Activated B cell treated with CpG ODN at 0.5 μM for 24 hours (primary cell): Measurements from ENCODE around the gene KIAA1549. TPM values are rescaled to one million over a fixed set of nuclear protein-coding genes. Genes with fewer than 3 reads are reported as not detected.

ENCODE experiments used
- ATAC-seq: fragments of 200-7000 bp; cut with Tn5 transposase; one replicate; pipeline ENCODE4 v1.10.0; 2021; ENCODE audit warnings: low read depth, mild to moderate bottlenecking, moderate library complexity
- CTCF ChIA-PET: fragments of 350-600 bp; sonication (Branson Sonifier 250); formaldehyde crosslinking; loops from one replicate; lab custom pipeline; 2021; ENCODE audit warnings: antibody characterized with exemption; lab: Charles Lee
- POLR2A ChIA-PET: fragments of 350-600 bp; sonication (Branson Sonifier 250); formaldehyde crosslinking; loops from one replicate; lab custom pipeline; 2021; ENCODE audit warnings: antibody characterized with exemption; lab: Charles Lee
- DNase-seq: peaks from one replicate; pipeline ENCODE4 v3.0.0; 2022
- H3K27ac Mint-ChIP-seq: one replicate; pipeline ENCODE4 v1.8.0; 2020; ENCODE audit warnings: mixed read lengths
- H3K27me3 Mint-ChIP-seq: one replicate; pipeline ENCODE4 v1.8.0; 2021; ENCODE audit warnings: mixed read lengths
- H3K36me3 Mint-ChIP-seq: one replicate; pipeline ENCODE4 v1.8.0; 2021; ENCODE audit warnings: low read depth, mixed read lengths
- H3K4me1 Mint-ChIP-seq: one replicate; pipeline ENCODE4 v1.8.0; 2021; ENCODE audit warnings: mixed read lengths
- H3K4me3 Mint-ChIP-seq: one replicate; pipeline ENCODE4 v1.8.0; 2020; ENCODE audit warnings: mild to moderate bottlenecking, mixed read lengths
- H3K9me3 Mint-ChIP-seq: one replicate; pipeline ENCODE4 v1.8.0; 2020; ENCODE audit warnings: mixed read lengths
- intact Hi-C: fragments of 100-400 bp; cut with micrococcal nuclease; formaldehyde crosslinking; loops from one replicate; pipeline ENCODE4 v1.15.1; 2024
- total RNA-seq: library from RNA; stranded (reverse); gene quantifications from 2 replicates; pipeline ENCODE4 v1.2.3, GENCODE V29; 2022
- TF ChIP-seq, protein P1 (sequence below): fragments of 200-600 bp; IDR thresholded peaks from one replicate; pipeline ENCODE4 v1.8.0; 2022; ENCODE audit warnings: antibody characterized with exemption, mild to moderate bottlenecking

Gene KIAA1549
- total RNA-seq, 1 donor from 2014 or later = 0.42 TPM

- Mint-ChIP-seq H3K27me3 (peaks cover 4% of the 10 kb centered on the region), H3K4me3 (no peak overlapping the region), H3K4me1 (no peaks in the 10 kb centered on the region), H3K9me3 (no peaks in the 10 kb centered on the region), H3K36me3 (no peaks in the 10 kb centered on the region), H3K27ac (no peak overlapping the region)
- POLR2A ChIA-PET = no interaction called here
- intact Hi-C loops = no loop called here
- no peak for ATAC-seq
- CTCF ChIA-PET = interaction anchor here (1.5 kb wide), 1 partner anchor 11 kb away, joined by 4 read pairs; no protein-coding TSS in a partner anchor
- DNase-seq = no peak
- TF ChIP-seq, protein P1, sequence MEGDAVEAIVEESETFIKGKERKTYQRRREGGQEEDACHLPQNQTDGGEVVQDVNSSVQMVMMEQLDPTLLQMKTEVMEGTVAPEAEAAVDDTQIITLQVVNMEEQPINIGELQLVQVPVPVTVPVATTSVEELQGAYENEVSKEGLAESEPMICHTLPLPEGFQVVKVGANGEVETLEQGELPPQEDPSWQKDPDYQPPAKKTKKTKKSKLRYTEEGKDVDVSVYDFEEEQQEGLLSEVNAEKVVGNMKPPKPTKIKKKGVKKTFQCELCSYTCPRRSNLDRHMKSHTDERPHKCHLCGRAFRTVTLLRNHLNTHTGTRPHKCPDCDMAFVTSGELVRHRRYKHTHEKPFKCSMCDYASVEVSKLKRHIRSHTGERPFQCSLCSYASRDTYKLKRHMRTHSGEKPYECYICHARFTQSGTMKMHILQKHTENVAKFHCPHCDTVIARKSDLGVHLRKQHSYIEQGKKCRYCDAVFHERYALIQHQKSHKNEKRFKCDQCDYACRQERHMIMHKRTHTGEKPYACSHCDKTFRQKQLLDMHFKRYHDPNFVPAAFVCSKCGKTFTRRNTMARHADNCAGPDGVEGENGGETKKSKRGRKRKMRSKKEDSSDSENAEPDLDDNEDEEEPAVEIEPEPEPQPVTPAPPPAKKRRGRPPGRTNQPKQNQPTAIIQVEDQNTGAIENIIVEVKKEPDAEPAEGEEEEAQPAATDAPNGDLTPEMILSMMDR = no peak
These were observed 105.4 kb downstream of the KIAA1549 start for GRCh38 chr7:138875794-138876193.

DNA sequence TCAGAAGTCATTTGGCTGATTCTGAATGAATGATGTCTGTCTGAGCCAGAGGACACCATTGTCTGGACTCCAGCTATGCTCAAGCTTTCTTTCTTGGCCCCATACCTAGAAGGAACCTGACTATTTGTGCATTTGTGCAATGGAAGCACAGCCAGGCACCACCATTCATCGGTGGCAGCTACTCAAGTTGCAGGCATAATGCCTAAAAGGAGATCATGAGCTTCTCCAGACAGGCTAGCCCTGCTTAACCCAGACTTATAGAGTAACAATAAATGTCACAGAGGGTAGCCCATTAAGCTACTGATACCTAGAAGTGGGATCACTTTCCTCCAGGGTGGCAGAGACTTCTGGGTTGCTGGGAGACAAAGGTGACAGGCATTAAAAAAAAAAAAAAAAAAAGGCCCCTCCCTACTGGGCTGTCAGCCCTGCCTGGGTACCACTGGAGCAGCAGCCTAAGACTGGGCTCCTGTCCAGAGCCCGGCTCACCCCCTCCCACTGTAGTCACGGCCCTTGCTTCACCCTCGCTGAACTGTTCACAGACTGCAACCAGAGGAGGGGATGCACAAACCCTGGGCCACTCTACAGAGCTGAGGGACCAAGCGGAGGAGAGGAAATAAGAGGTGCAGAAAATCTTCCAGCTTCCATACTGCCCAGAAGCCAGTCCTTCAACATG lies 107.8 kb downstream of the KIAA1549 start:
- H3K36me3 Mint-ChIP-seq = no peaks in the 10 kb centered on the region
- TF ChIP-seq, protein P1 = no peak
- H3K4me3 Mint-ChIP-seq = no peak overlapping the region
- ATAC-seq = no peak
- POLR2A ChIA-PET = interaction anchor here (0.5 kb wide), 1 partner anchor 31 kb away, joined by 5 read pairs; no protein-coding TSS in a partner anchor
- H3K27me3 Mint-ChIP-seq = peaks cover 8% of the 10 kb centered on the region
- CTCF ChIA-PET = no interaction called here
- H3K4me1 Mint-ChIP-seq = no peaks in the 10 kb centered on the region
- no peaks in the 10 kb centered on the region for H3K9me3 Mint-ChIP-seq
- DNase-seq = no peak
- H3K27ac Mint-ChIP-seq = no peak overlapping the region
- intact Hi-C loops = no loop called here

DNA sequence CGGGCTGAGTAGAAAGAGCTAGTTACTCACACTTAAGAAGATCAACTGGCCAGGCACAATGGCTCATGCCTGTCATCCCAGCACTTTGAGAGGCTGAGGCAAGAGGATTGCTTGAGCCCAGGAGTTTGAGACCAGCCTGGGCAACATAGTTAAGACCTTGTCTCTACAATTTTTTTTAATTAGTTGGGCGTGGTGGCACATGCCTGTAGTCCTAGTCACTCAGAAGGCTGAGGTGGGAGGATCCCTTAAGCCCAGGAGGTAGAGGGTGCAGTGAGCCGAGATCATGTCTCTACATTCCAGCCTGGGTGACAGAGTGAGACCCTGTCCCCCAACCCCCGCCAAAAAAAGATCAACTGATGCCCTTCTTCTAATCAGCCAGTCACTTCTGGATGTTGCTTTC lies 108.6 kb downstream of the KIAA1549 start:
- H3K27ac Mint-ChIP-seq = no peak overlapping the region
- no peak overlapping the region for H3K4me3 Mint-ChIP-seq
- intact Hi-C loops = no loop called here
- no peaks in the 10 kb centered on the region for H3K4me1 Mint-ChIP-seq
- CTCF ChIA-PET = no interaction called here
- DNase-seq (no peak), ATAC-seq (no peak)
- H3K9me3 Mint-ChIP-seq = no peaks in the 10 kb centered on the region
- peaks cover 8% of the 10 kb centered on the region for H3K27me3 Mint-ChIP-seq
- POLR2A ChIA-PET = interaction anchor here (0.5 kb wide), 1 partner anchor 30 kb away, joined by 5 read pairs; no protein-coding TSS in a partner anchor
- TF ChIP-seq, protein P1 = no peak
- H3K36me3 Mint-ChIP-seq = no peaks in the 10 kb centered on the region

GRCh38 chr7:138871814-138872090 lies 109.4 kb downstream of the KIAA1549 start:
- no peak overlapping the region for H3K27ac Mint-ChIP-seq
- TF ChIP-seq, protein P1 = no peak
- peaks cover 8% of the 10 kb centered on the region for H3K27me3 Mint-ChIP-seq
- H3K4me3 Mint-ChIP-seq = no peak overlapping the region
- no peak for DNase-seq
- CTCF ChIA-PET = no interaction called here
- H3K9me3 Mint-ChIP-seq = no peaks in the 10 kb centered on the region
- no peaks in the 10 kb centered on the region for H3K4me1 Mint-ChIP-seq
- no peaks in the 10 kb centered on the region for H3K36me3 Mint-ChIP-seq
- POLR2A ChIA-PET = no interaction called here
- intact Hi-C loops = no loop called here
- ATAC-seq = no peak

- H3K27ac Mint-ChIP-seq = no peak overlapping the region
- peaks cover 8% of the 10 kb centered on the region for H3K27me3 Mint-ChIP-seq
- ATAC-seq (no peak), DNase-seq (no peak)
- TF ChIP-seq, protein P1 = no peak
- no peaks in the 10 kb centered on the region for H3K4me1 Mint-ChIP-seq
- no peak overlapping the region for H3K4me3 Mint-ChIP-seq
- ChIA-PET POLR2A (no interaction called here), CTCF (no interaction called here)
- intact Hi-C loops = no loop called here
- no peaks in the 10 kb centered on the region for H3K9me3 Mint-ChIP-seq
- H3K36me3 Mint-ChIP-seq = no peaks in the 10 kb centered on the region
These were observed 110.0 kb downstream of the KIAA1549 start for GRCh38 chr7:138871065-138871813.
